ENCODE results near the gene KIAA1217. TPM values are rescaled to one million over a fixed set of nuclear protein-coding genes. Genes with fewer than 3 reads are reported as not detected.

KIAA1217 gene
- total RNA-seq, 1 experiment from 2014 or later = 18.6 TPM

DNA sequence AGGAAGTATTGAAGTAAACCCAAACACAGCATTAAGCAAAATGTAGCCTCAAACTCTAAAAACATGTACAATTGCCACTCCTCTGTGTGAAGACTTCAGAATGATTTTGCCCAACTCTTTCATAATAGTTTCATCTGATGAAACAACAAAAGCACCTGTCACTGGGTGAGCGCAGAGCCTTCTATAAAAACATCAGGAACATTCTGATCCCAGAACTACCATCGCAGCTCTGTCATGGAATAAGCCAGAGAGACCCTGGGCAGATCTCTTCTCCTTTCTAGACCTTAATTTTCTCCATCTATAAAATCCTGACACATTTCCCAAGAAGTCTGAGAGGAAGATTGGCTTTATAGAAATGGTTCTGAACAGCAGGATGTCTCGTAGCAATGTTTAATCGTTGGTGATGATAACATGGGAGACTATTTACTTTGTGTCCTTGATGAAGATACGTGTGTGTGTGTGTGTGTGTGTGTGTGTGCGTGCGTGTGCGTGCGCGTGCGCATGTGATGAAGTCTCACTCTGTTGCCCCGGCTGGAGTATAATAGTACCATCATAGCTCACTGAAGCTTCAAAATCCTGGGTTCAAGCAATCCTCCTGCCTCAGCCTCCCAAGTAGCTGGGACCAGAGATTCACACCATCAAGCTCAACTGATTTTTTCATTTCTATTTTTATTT, 198.0 kb downstream of the KIAA1217 start:
- H3K27ac ChIP-seq (ENCODE audit: insufficient read length, low read depth, low read length) = no peak overlapping the region
- H2BK15ac ChIP-seq (ENCODE audit: low read depth, low read length) = no peak overlapping the region
- H2AFZ ChIP-seq (ENCODE audit: low read length) = no peak overlapping the region
- no peak overlapping the region for H4K5ac ChIP-seq (ENCODE audit: insufficient read length, low read depth, low read length)
- H3K4ac ChIP-seq (ENCODE audit: low read depth, low read length) = no peak overlapping the region
- H3K27ac Mint-ChIP-seq = no peak overlapping the region
- H2BK12ac ChIP-seq (ENCODE audit: insufficient read length, low read depth, low read length) = no peak overlapping the region
- no peaks in the 10 kb centered on the region for H3K27me3 Mint-ChIP-seq (ENCODE audit: low read depth)
- H3K4me3 Mint-ChIP-seq = no peak overlapping the region
- no peaks in the 10 kb centered on the region for H3K79me2 ChIP-seq (ENCODE audit: insufficient read depth, low read length)
- no peaks in the 10 kb centered on the region for H3K36me3 Mint-ChIP-seq (ENCODE audit: insufficient read depth in 1 of 3, low read depth in 3 of 3)
- no peak overlapping the region for H3K56ac ChIP-seq (ENCODE audit: insufficient read length, low read depth, low read length)
- no peaks in the 10 kb centered on the region for H3K79me1 ChIP-seq (ENCODE audit: insufficient read depth, low read depth, low read length, poor library complexity, severe bottlenecking)
- H2BK5ac ChIP-seq (ENCODE audit: insufficient read length, low read length) = no peak overlapping the region
- no peak overlapping the region for H3K18ac ChIP-seq (ENCODE audit: insufficient read length, low read depth, low read length)
- H2AK5ac ChIP-seq (ENCODE audit: insufficient read length, low read length) = no peak overlapping the region
- H4K20me1 ChIP-seq (ENCODE audit: control insufficient read depth, insufficient read depth, insufficient read length) = no peaks in the 10 kb centered on the region
- TF ChIP-seq, protein P1, sequence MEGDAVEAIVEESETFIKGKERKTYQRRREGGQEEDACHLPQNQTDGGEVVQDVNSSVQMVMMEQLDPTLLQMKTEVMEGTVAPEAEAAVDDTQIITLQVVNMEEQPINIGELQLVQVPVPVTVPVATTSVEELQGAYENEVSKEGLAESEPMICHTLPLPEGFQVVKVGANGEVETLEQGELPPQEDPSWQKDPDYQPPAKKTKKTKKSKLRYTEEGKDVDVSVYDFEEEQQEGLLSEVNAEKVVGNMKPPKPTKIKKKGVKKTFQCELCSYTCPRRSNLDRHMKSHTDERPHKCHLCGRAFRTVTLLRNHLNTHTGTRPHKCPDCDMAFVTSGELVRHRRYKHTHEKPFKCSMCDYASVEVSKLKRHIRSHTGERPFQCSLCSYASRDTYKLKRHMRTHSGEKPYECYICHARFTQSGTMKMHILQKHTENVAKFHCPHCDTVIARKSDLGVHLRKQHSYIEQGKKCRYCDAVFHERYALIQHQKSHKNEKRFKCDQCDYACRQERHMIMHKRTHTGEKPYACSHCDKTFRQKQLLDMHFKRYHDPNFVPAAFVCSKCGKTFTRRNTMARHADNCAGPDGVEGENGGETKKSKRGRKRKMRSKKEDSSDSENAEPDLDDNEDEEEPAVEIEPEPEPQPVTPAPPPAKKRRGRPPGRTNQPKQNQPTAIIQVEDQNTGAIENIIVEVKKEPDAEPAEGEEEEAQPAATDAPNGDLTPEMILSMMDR (conservative IDR thresholded peaks at IDR 0.05) = no peak
- no peaks in the 10 kb centered on the region for H3K4me1 ChIP-seq (ENCODE audit: insufficient read depth, low read length)
- H3K9me3 Mint-ChIP-seq = no peaks in the 10 kb centered on the region
- no CpG with 5 or more reads among the region's 12 CpGs for WGBS (ENCODE audit: extremely low coverage, insufficient read length, low lambda C conversion rate)
- H2BK20ac ChIP-seq (ENCODE audit: low read depth, low read length, poor library complexity, severe bottlenecking) = no peak overlapping the region
- no peak overlapping the region for H3K14ac ChIP-seq (ENCODE audit: insufficient read depth, low read length)
- no peaks in the 10 kb centered on the region for H3K27me3 ChIP-seq (ENCODE audit: insufficient read depth, low read length)
- no peak overlapping the region for H3K23ac ChIP-seq (ENCODE audit: insufficient read length, low read depth, low read length)
- no peaks in the 10 kb centered on the region for H3K23me2 ChIP-seq (ENCODE audit: insufficient read length, low read depth, low read length, poor library complexity, severe bottlenecking)
- H2BK120ac ChIP-seq (ENCODE audit: low read depth, low read length, poor library complexity, severe bottlenecking) = no peak overlapping the region
- DNase-seq = no peak
- H4K91ac ChIP-seq (ENCODE audit: insufficient read length, low read depth, low read length) = no peak overlapping the region
- no peak overlapping the region for H3K9ac ChIP-seq (ENCODE audit: extremely low read depth, insufficient read length, low read length)
- H3K4me2 ChIP-seq (ENCODE audit: insufficient read depth, insufficient read length, low read length) = no peak overlapping the region
- no peak overlapping the region for H4K8ac ChIP-seq (replicated peaks; ENCODE audit: insufficient read length, low read depth, low read length)
- no peaks in the 10 kb centered on the region for H3K9me3 ChIP-seq (ENCODE audit: control insufficient read depth, low read depth, low read length)
- H3K4me1 Mint-ChIP-seq = no peaks in the 10 kb centered on the region
- H3T11ph ChIP-seq (ENCODE audit: low read length) = no peak overlapping the region

Measured in H9 (cell line).